SU-DHL-6 (cell line): Measurements from ENCODE around the gene PCDH7.

Source experiments
- H2AFZ ChIP-seq: fragments of 200-600 bp; sonication (generic); 2 replicates; pipeline ENCODE4 v1.6.1; 2014; ENCODE audit warnings: low read depth, mild to moderate bottlenecking, moderate library complexity, mixed read lengths, antibody characterized with exemption, low read length; ENCODE audit not compliant: severe bottlenecking
- H3F3A ChIP-seq: fragments of 200-600 bp; shearing (Covaris generic); 2 replicates; pipeline ENCODE4 v1.6.0; 2016; ENCODE audit warnings: antibody characterized with exemption, mild to moderate bottlenecking; ENCODE audit not compliant: insufficient read depth
- H3K27ac ChIP-seq: fragments of 200-600 bp; sonication (generic); 2 replicates; pipeline ENCODE4 v1.5.1; 2016; ENCODE audit warnings: low read depth, mild to moderate bottlenecking, low read length, moderate library complexity, mixed read lengths
- H3K27me3 ChIP-seq: fragments of 200-600 bp; sonication (generic), shearing (Covaris generic); 2 replicates; pipeline ENCODE4 v1.6.0; 2014; ENCODE audit warnings: mild to moderate bottlenecking, low read length
- H3K36me3 ChIP-seq: fragments of 200-600 bp; sonication (generic); 2 replicates; pipeline ENCODE4 v1.6.1; 2014; ENCODE audit warnings: mild to moderate bottlenecking, low read length, mixed read lengths
- H3K4me2 ChIP-seq: fragments of 300-600, 200-600 bp; shearing (Covaris generic), sonication (generic); 2 replicates; pipeline ENCODE4 v1.6.0; 2014; ENCODE audit warnings: low read length, low read depth, mild to moderate bottlenecking; ENCODE audit not compliant: poor library complexity, severe bottlenecking
- H3K4me3 ChIP-seq: fragments of 200-600 bp; sonication (generic); 2 replicates; pipeline ENCODE4 v1.5.1; 2014; ENCODE audit warnings: antibody characterized with exemption, low read length, mild to moderate bottlenecking, mixed read lengths; ENCODE audit not compliant: insufficient read depth, poor library complexity, severe bottlenecking
- H3K79me2 ChIP-seq: fragments of 200-600 bp; sonication (generic); 2 replicates; pipeline ENCODE4 v1.6.1; 2014; ENCODE audit warnings: mild to moderate bottlenecking, low read length, moderate library complexity; ENCODE audit not compliant: insufficient read depth
- H3K9ac ChIP-seq: fragments of 200-600 bp; sonication (generic); 2 replicates; pipeline ENCODE4 v1.7.0; 2014; ENCODE audit warnings: mild to moderate bottlenecking, low read length
- H3K9me2 ChIP-seq: fragments of 200-600 bp; sonication (generic); replicated peaks from 2 replicates; pipeline ENCODE4 v1.6.1; 2014; ENCODE audit warnings: low read length; ENCODE audit not compliant: insufficient read depth
- H3K9me3 ChIP-seq: fragments of 200-600 bp; sonication (generic); 2 replicates; pipeline ENCODE4 v1.6.1; 2014; ENCODE audit warnings: low read length, mixed read lengths; ENCODE audit not compliant: insufficient read depth
- H4K20me1 ChIP-seq: fragments of 200-600 bp; sonication (generic); 2 replicates; pipeline ENCODE4 v1.6.1; 2014; ENCODE audit warnings: low read depth, mild to moderate bottlenecking, antibody characterized with exemption, low read length, moderate library complexity, mixed read lengths
- EZH2phosphoT487 ChIP-seq: fragments of 200-600 bp; sonication (generic), shearing (Covaris generic); conservative IDR thresholded peaks from 2 replicates; pipeline ENCODE4 v1.6.1; 2018; ENCODE audit warnings: mild to moderate bottlenecking, antibody characterized with exemption, low read length, moderate library complexity, mixed read lengths
- TF ChIP-seq, protein P1 (sequence below): fragments of 200-600 bp; sonication (generic); IDR thresholded peaks from one replicate; pipeline ENCODE4 v1.5.1; 2017; ENCODE audit warnings: antibody characterized with exemption, mild to moderate bottlenecking, low read length, moderate library complexity; ENCODE audit not compliant: insufficient read depth, poor library complexity, severe bottlenecking

PCDH7 gene

DNA sequence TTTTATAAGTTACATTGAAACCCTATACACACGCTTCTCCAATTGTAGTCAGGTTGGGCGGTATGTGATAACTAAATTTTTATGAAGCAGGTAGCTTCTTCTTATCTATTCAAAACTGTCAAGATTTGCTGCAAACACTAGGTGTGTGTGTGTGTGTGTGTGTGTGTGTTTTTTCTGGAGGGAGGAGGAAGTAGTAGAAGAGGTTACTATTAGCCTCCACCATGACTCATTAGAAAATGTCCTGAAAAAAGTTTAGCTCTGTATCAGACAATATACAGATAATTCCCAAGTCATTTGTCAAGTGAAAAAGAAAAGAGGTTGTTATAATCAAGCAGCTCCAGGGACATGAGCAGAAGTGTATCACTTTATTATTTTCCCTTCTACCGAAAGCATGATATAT, 33.9 kb downstream of the PCDH7 start:
- Histone ChIP-seq H3K9ac (no peak overlapping the region), H3K4me2 (no peak overlapping the region), H3K27ac (no peak overlapping the region), H3K79me2 (no peaks in the 10 kb centered on the region), H2AFZ (no peak overlapping the region), H3K36me3 (no peaks in the 10 kb centered on the region), H4K20me1 (no peaks in the 10 kb centered on the region), H3K27me3 (no peaks in the 10 kb centered on the region), H3F3A (no peaks in the 10 kb centered on the region), H3K4me3 (no peak overlapping the region), H3K9me3 (no peaks in the 10 kb centered on the region), H3K9me2 (no peaks in the 10 kb centered on the region)
- TF ChIP-seq, protein P1, sequence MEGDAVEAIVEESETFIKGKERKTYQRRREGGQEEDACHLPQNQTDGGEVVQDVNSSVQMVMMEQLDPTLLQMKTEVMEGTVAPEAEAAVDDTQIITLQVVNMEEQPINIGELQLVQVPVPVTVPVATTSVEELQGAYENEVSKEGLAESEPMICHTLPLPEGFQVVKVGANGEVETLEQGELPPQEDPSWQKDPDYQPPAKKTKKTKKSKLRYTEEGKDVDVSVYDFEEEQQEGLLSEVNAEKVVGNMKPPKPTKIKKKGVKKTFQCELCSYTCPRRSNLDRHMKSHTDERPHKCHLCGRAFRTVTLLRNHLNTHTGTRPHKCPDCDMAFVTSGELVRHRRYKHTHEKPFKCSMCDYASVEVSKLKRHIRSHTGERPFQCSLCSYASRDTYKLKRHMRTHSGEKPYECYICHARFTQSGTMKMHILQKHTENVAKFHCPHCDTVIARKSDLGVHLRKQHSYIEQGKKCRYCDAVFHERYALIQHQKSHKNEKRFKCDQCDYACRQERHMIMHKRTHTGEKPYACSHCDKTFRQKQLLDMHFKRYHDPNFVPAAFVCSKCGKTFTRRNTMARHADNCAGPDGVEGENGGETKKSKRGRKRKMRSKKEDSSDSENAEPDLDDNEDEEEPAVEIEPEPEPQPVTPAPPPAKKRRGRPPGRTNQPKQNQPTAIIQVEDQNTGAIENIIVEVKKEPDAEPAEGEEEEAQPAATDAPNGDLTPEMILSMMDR, result no peak
- TF ChIP-seq EZH2phosphoT487, result no peak

DNA sequence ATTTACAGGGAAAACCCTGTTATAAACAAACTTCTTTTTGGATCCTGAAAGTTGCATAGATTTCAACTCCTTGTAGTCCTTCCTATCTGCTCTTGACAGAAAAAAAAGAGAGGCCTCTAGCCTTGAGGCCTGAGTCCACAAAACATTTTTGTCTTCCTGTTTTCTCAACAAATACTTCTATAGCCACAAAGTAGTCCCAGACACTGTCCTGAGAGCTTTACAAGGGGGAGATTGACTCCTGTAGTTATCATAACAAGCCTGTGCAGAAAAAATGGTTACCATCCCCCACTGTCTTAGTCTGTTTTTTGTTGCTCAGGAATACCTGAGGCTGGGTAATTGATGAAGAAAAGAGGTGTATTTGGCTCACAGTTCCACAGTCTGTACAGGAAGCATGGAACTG, 35.2 kb downstream of the PCDH7 start:
- Histone ChIP-seq H2AFZ (no peak overlapping the region), H3K27me3 (no peaks in the 10 kb centered on the region), H3K9me2 (no peaks in the 10 kb centered on the region), H3K36me3 (no peaks in the 10 kb centered on the region), H3F3A (no peaks in the 10 kb centered on the region), H3K4me2 (no peak overlapping the region), H3K79me2 (no peaks in the 10 kb centered on the region), H4K20me1 (no peaks in the 10 kb centered on the region), H3K9ac (no peak overlapping the region), H3K9me3 (no peaks in the 10 kb centered on the region), H3K27ac (no peak overlapping the region), H3K4me3 (no peak overlapping the region)
- TF ChIP-seq, protein P1, result no peak
- TF ChIP-seq EZH2phosphoT487, result no peak

DNA sequence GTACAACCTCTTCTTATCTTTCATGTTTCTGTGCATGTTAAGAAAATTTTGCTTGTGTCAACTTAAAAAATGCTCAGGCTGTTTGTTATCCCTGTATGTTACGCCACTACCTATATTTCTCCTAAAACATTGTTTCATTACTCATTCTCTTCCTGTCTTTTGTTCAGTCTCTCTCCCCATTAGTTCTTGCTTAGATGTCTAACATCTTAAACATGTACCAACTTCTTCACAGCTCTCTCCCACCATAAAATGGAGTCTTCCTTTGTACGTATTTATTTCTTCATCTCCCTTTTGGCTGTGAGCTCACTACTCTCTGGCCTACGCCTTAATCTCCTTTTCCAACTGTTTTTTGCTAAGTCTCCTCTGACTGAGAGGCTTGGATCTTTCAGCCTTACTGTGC, 36.4 kb downstream of the PCDH7 start:
- Histone ChIP-seq H3K36me3 (no peaks in the 10 kb centered on the region), H3K9me3 (no peaks in the 10 kb centered on the region), H3F3A (no peaks in the 10 kb centered on the region), H3K4me3 (no peak overlapping the region), H3K27me3 (no peaks in the 10 kb centered on the region), H3K9me2 (no peaks in the 10 kb centered on the region), H2AFZ (no peak overlapping the region), H3K9ac (no peak overlapping the region), H3K27ac (no peak overlapping the region), H4K20me1 (no peaks in the 10 kb centered on the region), H3K79me2 (no peaks in the 10 kb centered on the region), H3K4me2 (no peak overlapping the region)
- TF ChIP-seq, protein P1, result no peak
- TF ChIP-seq EZH2phosphoT487, result no peak
